Bronchial epithelial cell (primary cell): ENCODE results near the gene CCDC107. TPM values are rescaled to one million over a fixed set of nuclear protein-coding genes. Genes with fewer than 3 reads are reported as not detected.

Source experiments
- DNase-seq: peaks from one replicate; pipeline ENCODE4 v3.0.0-alpha.2; 2010; ENCODE audit warnings: low read depth
- FAIRE-seq: peaks from 2 replicates; lab custom pipeline; 2011; peaks lifted over from hg19 to GRCh38; lab: Jason Lieb, UNC
- H3K27me3 ChIP-seq: 2 replicates; pipeline ENCODE4 v1.5.1; 2011; ENCODE audit warnings: low read length; ENCODE audit not compliant: control insufficient read depth, insufficient read depth
- H3K36me3 ChIP-seq: 2 replicates; pipeline ENCODE4 v1.5.1; 2011; ENCODE audit warnings: low read length; ENCODE audit not compliant: control insufficient read depth, insufficient read depth
- H3K4me3 ChIP-seq: 2 replicates; pipeline ENCODE4 v1.5.1; 2011; ENCODE audit warnings: mild to moderate bottlenecking, low read depth, low read length, control low read depth
- total RNA-seq: library from RNA; depleted of rRNA; stranded (reverse); fragments of >200 nt; gene quantifications from 2 replicates; pipeline ENCODE4 v1.2.1, GENCODE V29; 2014
- TF ChIP-seq, protein P1 (sequence below): IDR thresholded peaks from 2 replicates; pipeline ENCODE4 v1.5.1; 2011; ENCODE audit warnings: mild to moderate bottlenecking, moderate library complexity, low read length, control low read depth, inconsistent platforms; ENCODE audit not compliant: insufficient read depth, severe bottlenecking

The CCDC107 gene
- total RNA-seq, 1 donor from 2014 or later: 13.7 TPM

DNA sequence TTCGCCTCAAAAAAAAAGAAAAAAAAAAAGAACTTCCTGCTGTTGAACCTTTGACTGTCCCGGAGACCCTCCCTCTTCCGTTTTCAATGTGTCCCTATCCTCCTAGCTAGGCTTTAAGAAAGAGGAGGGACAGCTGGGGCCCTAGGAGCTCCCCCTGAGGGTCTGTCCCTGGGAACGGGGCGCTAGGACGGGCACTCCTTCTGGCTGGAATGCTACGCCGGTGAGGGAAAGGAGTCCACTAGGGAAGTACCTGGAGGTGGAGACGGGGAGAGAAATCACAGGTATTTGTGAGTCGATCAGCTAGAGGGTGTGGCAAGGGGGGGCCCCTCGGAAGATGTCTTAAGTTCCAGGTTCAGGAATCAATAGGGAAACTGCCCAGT, 11.9 kb upstream of the CCDC107 start:
- DNase-seq: peak; percentile 71
- peak overlapping the region; percentile 73 for H3K4me3 ChIP-seq
- H3K27me3 ChIP-seq: no peaks in the 10 kb centered on the region
- no peaks in the 10 kb centered on the region for H3K36me3 ChIP-seq
- no peak for FAIRE-seq
- TF ChIP-seq, protein P1, sequence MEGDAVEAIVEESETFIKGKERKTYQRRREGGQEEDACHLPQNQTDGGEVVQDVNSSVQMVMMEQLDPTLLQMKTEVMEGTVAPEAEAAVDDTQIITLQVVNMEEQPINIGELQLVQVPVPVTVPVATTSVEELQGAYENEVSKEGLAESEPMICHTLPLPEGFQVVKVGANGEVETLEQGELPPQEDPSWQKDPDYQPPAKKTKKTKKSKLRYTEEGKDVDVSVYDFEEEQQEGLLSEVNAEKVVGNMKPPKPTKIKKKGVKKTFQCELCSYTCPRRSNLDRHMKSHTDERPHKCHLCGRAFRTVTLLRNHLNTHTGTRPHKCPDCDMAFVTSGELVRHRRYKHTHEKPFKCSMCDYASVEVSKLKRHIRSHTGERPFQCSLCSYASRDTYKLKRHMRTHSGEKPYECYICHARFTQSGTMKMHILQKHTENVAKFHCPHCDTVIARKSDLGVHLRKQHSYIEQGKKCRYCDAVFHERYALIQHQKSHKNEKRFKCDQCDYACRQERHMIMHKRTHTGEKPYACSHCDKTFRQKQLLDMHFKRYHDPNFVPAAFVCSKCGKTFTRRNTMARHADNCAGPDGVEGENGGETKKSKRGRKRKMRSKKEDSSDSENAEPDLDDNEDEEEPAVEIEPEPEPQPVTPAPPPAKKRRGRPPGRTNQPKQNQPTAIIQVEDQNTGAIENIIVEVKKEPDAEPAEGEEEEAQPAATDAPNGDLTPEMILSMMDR: peak; percentile 54

DNA sequence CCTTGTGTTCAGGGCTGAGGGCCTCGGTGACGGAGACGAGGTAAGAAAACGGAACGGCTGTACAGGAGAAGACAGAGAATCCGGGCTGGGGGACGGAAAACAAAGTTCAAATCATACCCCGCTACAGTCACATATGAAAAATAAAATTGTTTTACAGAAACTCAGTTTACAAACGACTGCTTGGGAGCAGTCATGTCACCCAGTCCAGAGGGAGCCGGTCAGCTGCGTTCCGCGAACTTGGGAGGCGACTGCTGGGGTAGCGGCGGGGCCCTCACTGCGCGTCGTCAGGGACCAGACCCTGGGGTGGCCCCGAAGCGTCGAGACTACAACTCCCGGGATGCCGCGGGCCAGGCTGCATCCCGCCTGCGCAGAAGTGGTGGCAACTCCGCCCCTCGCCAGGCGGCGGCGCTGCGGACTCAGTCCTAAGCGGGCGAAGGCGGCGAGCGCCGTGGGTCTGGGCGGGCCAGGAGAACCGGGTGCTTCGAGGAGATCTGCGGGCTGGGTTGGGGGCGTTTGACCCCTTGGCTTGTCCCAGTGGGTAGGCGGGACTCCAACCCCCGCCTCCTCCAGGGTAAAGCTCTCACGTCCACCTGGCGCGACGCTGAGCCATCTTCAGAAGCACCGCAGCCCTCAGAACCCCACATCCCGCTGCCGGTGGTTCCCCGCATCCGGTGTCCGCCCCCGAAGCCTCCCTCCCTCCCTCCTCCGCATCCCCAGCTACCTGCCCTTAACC, 11.4 kb upstream of the CCDC107 start:
- DNase-seq (peak; percentile 79), FAIRE-seq (no peak)
- no peaks in the 10 kb centered on the region for H3K36me3 ChIP-seq
- TF ChIP-seq, protein P1: peak; percentile 98
- peak overlapping the region; percentile 73 for H3K4me3 ChIP-seq
- H3K27me3 ChIP-seq: no peaks in the 10 kb centered on the region

DNA sequence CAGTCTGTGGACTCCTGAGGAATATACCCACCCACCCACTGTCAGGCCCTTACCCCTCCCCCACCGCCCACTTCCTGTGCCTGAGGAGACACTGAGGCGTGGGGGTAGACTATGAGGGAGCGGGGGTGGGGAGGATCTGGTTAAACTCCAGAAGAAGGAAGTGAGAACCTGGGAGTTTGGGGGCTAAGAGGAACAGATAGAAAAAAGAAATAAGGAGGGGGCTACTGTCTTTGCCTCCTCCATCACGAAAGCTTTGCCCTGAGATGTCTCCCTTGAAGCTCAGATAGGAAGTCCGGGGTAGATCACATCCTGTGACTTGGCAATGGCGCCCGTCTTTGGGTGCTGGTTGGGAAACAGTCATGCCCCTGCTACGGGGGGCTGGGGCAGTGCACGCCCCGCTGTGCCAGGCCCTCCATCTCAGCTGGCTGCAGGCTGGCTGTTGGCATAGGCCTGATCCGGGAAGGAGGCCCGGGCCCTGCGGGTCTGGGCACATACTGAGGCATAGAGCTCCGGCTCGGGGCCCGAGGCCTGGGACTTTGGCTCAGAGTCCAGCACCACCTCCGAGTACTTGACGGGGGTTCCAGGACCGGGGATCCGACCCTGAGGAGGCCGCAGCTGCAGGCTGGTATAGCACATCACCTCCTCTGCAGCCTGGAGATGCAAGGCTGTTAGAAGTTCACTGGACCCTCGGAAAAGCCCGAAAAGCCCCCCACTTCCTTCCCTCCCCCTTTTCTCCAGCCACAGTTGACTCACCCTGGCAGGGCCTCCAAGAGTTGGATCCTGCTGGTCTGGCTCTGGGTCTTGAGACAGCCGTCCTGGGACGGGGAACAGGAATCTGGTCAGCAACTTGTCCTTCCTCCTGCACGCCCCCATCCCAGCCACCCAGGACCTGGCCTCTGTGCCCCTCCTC, 8.4 kb upstream of the CCDC107 start:
- FAIRE-seq: no peak
- TF ChIP-seq, protein P1: no peak
- H3K27me3 ChIP-seq: no peaks in the 10 kb centered on the region
- H3K36me3 ChIP-seq: no peaks in the 10 kb centered on the region
- no peak overlapping the region for H3K4me3 ChIP-seq
- DNase-seq: no peak

DNA sequence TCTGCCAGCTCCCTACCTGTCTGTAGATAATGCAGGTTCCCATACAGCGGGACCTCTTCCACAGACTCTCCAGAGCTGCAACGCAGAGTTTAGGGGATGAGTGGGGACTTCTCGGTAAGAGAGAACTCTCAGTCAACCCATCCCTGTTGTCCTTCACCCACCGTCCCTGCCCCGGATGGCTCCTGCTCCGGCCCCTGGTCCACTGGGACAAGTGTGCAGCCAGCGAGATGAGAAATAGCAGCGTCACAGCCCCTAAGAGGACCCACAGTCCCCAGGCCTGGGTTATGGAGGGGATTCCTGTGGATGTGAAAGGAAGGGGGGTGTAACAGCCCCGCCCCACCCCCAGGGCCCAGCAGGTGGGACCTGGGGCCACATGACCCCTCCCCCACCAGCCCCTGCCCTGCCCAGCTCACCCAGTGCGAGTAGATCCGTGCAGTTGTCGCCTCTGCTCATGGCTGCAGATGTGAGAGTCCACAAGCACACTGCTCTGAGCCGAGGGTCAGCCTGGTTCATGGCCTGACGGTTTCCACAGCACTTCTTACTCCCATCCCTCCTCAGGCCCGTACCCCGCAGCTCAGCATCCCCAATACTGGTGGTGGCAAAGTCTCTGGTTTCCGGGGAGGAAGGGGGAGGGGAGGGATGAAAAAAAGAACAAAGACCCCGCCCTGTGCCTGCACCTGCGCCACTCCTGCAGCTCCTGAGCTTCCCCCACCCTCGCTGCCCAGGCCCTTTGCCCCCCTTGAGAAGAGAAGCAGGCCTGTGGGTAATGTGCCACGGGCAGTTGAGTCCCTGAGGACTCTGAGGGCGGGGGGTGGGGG, 7.5 kb upstream of the CCDC107 start, which contains the start of gene SIT1:
SIT1 (minus strand) TSS at position 591 of the 818 bp plus-strand sequence; CDS start at position 513, 78 bp downstream.
- Histone ChIP-seq H3K27me3 (no peaks in the 10 kb centered on the region), H3K36me3 (no peaks in the 10 kb centered on the region), H3K4me3 (no peak within 1 kb of the TSS)
- FAIRE-seq (no peak), DNase-seq (no peak)
- TF ChIP-seq, protein P1: no peak

DNA sequence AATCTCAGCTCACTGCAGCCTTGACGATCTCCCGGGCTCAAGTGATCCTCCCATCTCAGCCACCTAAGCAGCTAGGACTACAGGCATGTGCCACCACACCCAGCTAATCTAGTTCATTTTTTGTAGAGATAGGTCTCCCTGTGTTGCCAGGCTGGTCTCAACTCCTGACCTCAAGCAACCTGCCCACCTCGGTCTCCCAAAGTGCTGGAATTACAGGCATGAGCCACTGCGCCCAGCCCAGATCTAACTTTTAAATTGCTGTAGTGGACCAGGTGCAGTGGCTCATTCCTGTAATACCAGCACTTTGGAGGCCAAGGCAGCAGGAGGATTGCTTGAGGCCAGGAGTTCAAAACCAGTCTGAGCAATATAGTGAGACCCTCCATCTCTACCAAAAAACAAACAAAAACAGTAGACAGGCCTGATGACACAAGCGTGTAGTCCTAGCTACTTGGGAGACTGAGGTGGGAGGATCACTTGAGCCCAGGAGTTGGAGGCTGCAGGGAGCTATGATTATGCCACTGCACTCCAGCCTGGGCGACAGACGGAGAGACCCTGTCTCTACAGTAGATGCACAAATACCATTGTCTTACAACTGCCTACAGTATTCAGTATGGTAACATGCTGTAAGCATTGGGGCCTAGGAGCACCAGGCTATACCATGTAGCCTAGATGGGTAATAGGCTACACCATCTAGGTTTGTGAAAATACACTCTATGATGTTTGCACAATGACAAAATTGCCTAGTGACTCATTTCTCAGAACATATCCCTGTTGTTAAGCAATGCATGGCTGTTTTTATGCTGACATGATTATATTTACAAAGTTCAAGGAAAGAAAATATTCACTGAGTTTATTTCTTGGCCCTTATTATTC, 5.9 kb upstream of the CCDC107 start:
- Histone ChIP-seq H3K36me3 (no peaks in the 10 kb centered on the region), H3K4me3 (no peak overlapping the region), H3K27me3 (no peaks in the 10 kb centered on the region)
- DNase-seq (peak; percentile 93), FAIRE-seq (no peak)
- TF ChIP-seq, protein P1: no peak
